A673 (cell line): ENCODE results near the gene SSBP2. TPM values are rescaled to one million over a fixed set of nuclear protein-coding genes. Genes with fewer than 3 reads are reported as not detected.
A peak's percentile ranks its signal among the peaks of the same experiment; 100 is the strongest.

Experiments
- BruUV-seq: library from RNA; stranded (reverse); fragments of 400-500 nt; replicated peaks from 2 replicates; lab custom pipeline; 2021; lab: Mats Ljungman, UMichigan
- CTCF ChIA-PET: fragments of 300-600 bp; sonication (Branson Sonifier 250); formaldehyde crosslinking; loops from one replicate; lab custom pipeline; 2022; ENCODE audit warnings: antibody characterized with exemption; lab: Charles Lee
- POLR2A ChIA-PET: fragments of 300-600 bp; sonication (Branson Sonifier 250); formaldehyde crosslinking; loops from one replicate; lab custom pipeline; 2022; ENCODE audit warnings: antibody characterized with exemption; ENCODE audit not compliant: low non-redundant PET; lab: Charles Lee
- DNase-seq: peaks from one replicate; pipeline ENCODE4 v3.0.0-alpha.2; 2015; ENCODE audit warnings: low spot score
- H3K27ac ChIP-seq: fragments of 200-600 bp; sonication (generic); 2 replicates; pipeline ENCODE4 v1.5.1; 2016; ENCODE audit warnings: mixed run types, low read depth, mild to moderate bottlenecking, mixed read lengths, antibody characterized with exemption, low read length; ENCODE audit not compliant: poor library complexity, severe bottlenecking
- H3K27me3 ChIP-seq: fragments of 200-600 bp; sonication (generic); replicated peaks from 2 replicates; pipeline ENCODE4 v1.6.1; 2017; ENCODE audit warnings: mixed run types, low read depth, mild to moderate bottlenecking, mixed read lengths, antibody characterized with exemption, low read length; ENCODE audit not compliant: insufficient read depth, poor library complexity
- H3K36me3 ChIP-seq: fragments of 200-600 bp; sonication (generic); 2 replicates; pipeline ENCODE4 v1.6.1; 2016; ENCODE audit warnings: mixed run types, mild to moderate bottlenecking, mixed read lengths, antibody characterized with exemption, low read length; ENCODE audit not compliant: insufficient read depth, poor library complexity, severe bottlenecking
- H3K4me1 ChIP-seq: fragments of 200-600 bp; sonication (generic); 2 replicates; pipeline ENCODE4 v1.6.1; 2017; ENCODE audit warnings: mixed run types, mild to moderate bottlenecking, mixed read lengths, antibody characterized with exemption, low read length; ENCODE audit not compliant: insufficient read depth, poor library complexity, severe bottlenecking
- H3K4me3 ChIP-seq: fragments of 200-600 bp; sonication (generic); 2 replicates; pipeline ENCODE4 v1.5.1; 2016; ENCODE audit warnings: low read depth, mixed run types, mild to moderate bottlenecking, mixed read lengths, low read length; ENCODE audit not compliant: poor library complexity, severe bottlenecking
- H3K9me3 ChIP-seq: fragments of 200-600 bp; sonication (generic); 2 replicates; pipeline ENCODE4 v1.6.1; 2016; ENCODE audit warnings: mixed run types, low read depth, mild to moderate bottlenecking, mixed read lengths, antibody characterized with exemption, low read length; ENCODE audit not compliant: poor library complexity, severe bottlenecking
- CTCF ChIP-seq: fragments of 300-800, 200-600 bp; sonication (generic); conservative IDR thresholded peaks from 2 replicates; pipeline ENCODE4 v1.5.1; 2017; ENCODE audit warnings: low read depth, mild to moderate bottlenecking, antibody characterized with exemption, low read length, moderate library complexity, mixed read lengths
- EZH2 ChIP-seq: fragments of 200-600 bp; sonication (generic); IDR thresholded peaks from 2 replicates; pipeline ENCODE4 v1.6.1; 2017; ENCODE audit warnings: borderline replicate concordance, low read depth, mild to moderate bottlenecking, mixed read lengths, antibody characterized with exemption, low read length; ENCODE audit not compliant: poor library complexity, severe bottlenecking
- intact Hi-C: fragments of 100-400 bp; cut with micrococcal nuclease; formaldehyde crosslinking; loops from one replicate; pipeline ENCODE4 v1.10.0; 2022; ENCODE audit not compliant: unreplicated experiment
- total RNA-seq: library from RNA; stranded (reverse); gene quantifications from 2 replicates; pipeline ENCODE4 v1.2.3, GENCODE V29; 2021

The SSBP2 gene
- total RNA-seq, 1 experiment from 2014 or later: 42.8 TPM

GRCh38 chr5:81417052-81417451 is 333.8 kb downstream of the SSBP2 start:
- BruUV-seq: no TSS peak
- TF ChIP-seq CTCF (no peak), EZH2 (no peak)
- Histone ChIP-seq H3K4me1 (no peaks in the 10 kb centered on the region), H3K27ac (no peak overlapping the region), H3K4me3 (no peak overlapping the region), H3K36me3 (no peaks in the 10 kb centered on the region), H3K27me3 (no peaks in the 10 kb centered on the region), H3K9me3 (no peaks in the 10 kb centered on the region)
- intact Hi-C loops: no loop called here
- ChIA-PET POLR2A (no interaction called here), CTCF (no interaction called here)
- no peak for DNase-seq

- TF ChIP-seq CTCF: no peak
- no peak for TF ChIP-seq EZH2
- Histone ChIP-seq H3K27ac (no peak overlapping the region), H3K27me3 (no peaks in the 10 kb centered on the region), H3K9me3 (no peaks in the 10 kb centered on the region), H3K4me1 (peaks cover 21% of the 10 kb centered on the region), H3K4me3 (no peak overlapping the region), H3K36me3 (no peaks in the 10 kb centered on the region)
- POLR2A ChIA-PET: no interaction called here
- CTCF ChIA-PET: no interaction called here
- intact Hi-C loops: no loop called here
- DNase-seq: peak; percentile 52
- BruUV-seq: no TSS peak
Observed at GRCh38 chr5:81409896-81410295, 341.0 kb downstream of the SSBP2 start.

GRCh38 chr5:81409361-81409760 is 341.5 kb downstream of the SSBP2 start:
- no TSS peak for BruUV-seq
- intact Hi-C loops: no loop called here
- Histone ChIP-seq H3K4me3 (no peak overlapping the region), H3K27me3 (no peaks in the 10 kb centered on the region), H3K27ac (no peak overlapping the region), H3K36me3 (no peaks in the 10 kb centered on the region), H3K9me3 (no peaks in the 10 kb centered on the region), H3K4me1 (peaks cover 21% of the 10 kb centered on the region)
- ChIA-PET POLR2A (no interaction called here), CTCF (no interaction called here)
- DNase-seq: no peak
- TF ChIP-seq CTCF (no peak), EZH2 (no peak)
